ENCODE results near the gene PPP1R26.

Gene PPP1R26

GRCh38 chr9:135482015-135482754 is 2.6 kb downstream of the PPP1R26 start:
- no peaks in the 10 kb centered on the region for H3K9me3 Mint-ChIP-seq
- H3K27ac Mint-ChIP-seq = peak overlapping the region in 1 of 3 experiments; percentile 27
- H3K27me3 Mint-ChIP-seq (ENCODE audit: low read depth) = no peaks in the 10 kb centered on the region
- H3K4me3 Mint-ChIP-seq = peak overlapping the region; percentile 71 to 77 (median 76)
- peaks cover 5% of the 10 kb centered on the region for H3K4me1 Mint-ChIP-seq
- H3K36me3 Mint-ChIP-seq (ENCODE audit: low read depth) = peaks cover 12% of the 10 kb centered on the region
- no peak for TF ChIP-seq CTCF (IDR thresholded peaks at IDR 0.05; ENCODE audit: unreplicated experiment in 3 of 3)

GRCh38 chr9:135484460-135485277 is 5.1 kb downstream of the PPP1R26 start:
- Mint-ChIP-seq H3K9me3 (no peaks in the 10 kb centered on the region), H3K4me3 (no peak overlapping the region), H3K36me3 (ENCODE audit: low read depth) (peaks cover 15% of the 10 kb centered on the region), H3K4me1 (no peaks in the 10 kb centered on the region), H3K27me3 (ENCODE audit: low read depth) (no peaks in the 10 kb centered on the region), H3K27ac (no peak overlapping the region)
- no peak for TF ChIP-seq CTCF (IDR thresholded peaks at IDR 0.05; ENCODE audit: unreplicated experiment in 3 of 3)

GRCh38 chr9:135485385-135485784 is 5.8 kb downstream of the PPP1R26 start:
- TF ChIP-seq CTCF (IDR thresholded peaks at IDR 0.05; ENCODE audit: unreplicated experiment in 3 of 3) = no peak
- H3K9me3 Mint-ChIP-seq = no peaks in the 10 kb centered on the region
- H3K27ac Mint-ChIP-seq = no peak overlapping the region
- H3K4me1 Mint-ChIP-seq = no peaks in the 10 kb centered on the region
- H3K4me3 Mint-ChIP-seq = no peak overlapping the region
- H3K27me3 Mint-ChIP-seq (ENCODE audit: low read depth) = no peaks in the 10 kb centered on the region
- peaks cover 15% of the 10 kb centered on the region for H3K36me3 Mint-ChIP-seq (ENCODE audit: low read depth)

GRCh38 chr9:135485832-135486231 is 6.2 kb downstream of the PPP1R26 start:
- Mint-ChIP-seq H3K4me1 (no peaks in the 10 kb centered on the region), H3K27me3 (ENCODE audit: low read depth) (no peaks in the 10 kb centered on the region), H3K4me3 (no peak overlapping the region), H3K9me3 (no peaks in the 10 kb centered on the region), H3K27ac (no peak overlapping the region), H3K36me3 (ENCODE audit: low read depth) (peaks cover 15% of the 10 kb centered on the region)
- peak in 1 of 3 experiments; percentile 10 for TF ChIP-seq CTCF (IDR thresholded peaks at IDR 0.05; ENCODE audit: unreplicated experiment in 3 of 3)

GRCh38 chr9:135486267-135487065 is 6.9 kb downstream of the PPP1R26 start:
- Mint-ChIP-seq H3K9me3 (no peaks in the 10 kb centered on the region), H3K4me3 (no peak overlapping the region), H3K36me3 (ENCODE audit: low read depth) (peaks cover 15% of the 10 kb centered on the region), H3K27ac (no peak overlapping the region), H3K4me1 (no peaks in the 10 kb centered on the region), H3K27me3 (ENCODE audit: low read depth) (no peaks in the 10 kb centered on the region)
- no peak for TF ChIP-seq CTCF (IDR thresholded peaks at IDR 0.05; ENCODE audit: unreplicated experiment in 3 of 3)
